Loucy (cell line): ENCODE measurements around the gene PRICKLE2.

ENCODE experiments used
- H2AFZ ChIP-seq: fragments of 200-600 bp; sonication (generic); 2 replicates; pipeline ENCODE4 v1.6.0; 2016; ENCODE audit warnings: antibody characterized with exemption, mild to moderate bottlenecking, low read length, moderate library complexity
- H3F3A ChIP-seq: fragments of 200-600 bp; 2 replicates; pipeline ENCODE4 v1.6.0; 2016; ENCODE audit warnings: antibody characterized with exemption, low read depth, mild to moderate bottlenecking
- H3K27me3 ChIP-seq: fragments of 200-600 bp; sonication (generic); 2 replicates; pipeline ENCODE4 v1.6.1; 2014; ENCODE audit warnings: low read length, mild to moderate bottlenecking; ENCODE audit not compliant: insufficient read depth, poor library complexity, severe bottlenecking
- H3K36me3 ChIP-seq: fragments of 200-600 bp; sonication (generic); 2 replicates; pipeline ENCODE4 v1.6.1; 2016; ENCODE audit warnings: low read length; ENCODE audit not compliant: insufficient read depth
- H3K4me1 ChIP-seq: fragments of 200-600 bp; sonication (generic); 2 replicates; pipeline ENCODE4 v1.5.1; 2014; ENCODE audit warnings: low read length, mild to moderate bottlenecking; ENCODE audit not compliant: insufficient read depth, poor library complexity, severe bottlenecking
- H3K4me2 ChIP-seq: fragments of 200-600 bp; sonication (generic); 2 replicates; pipeline ENCODE4 v1.6.0; 2014; ENCODE audit warnings: antibody characterized with exemption, low read length, low read depth, mild to moderate bottlenecking; ENCODE audit not compliant: poor library complexity, severe bottlenecking
- H3K4me3 ChIP-seq: fragments of 200-600 bp; sonication (generic); 2 replicates; pipeline ENCODE4 v1.5.1; 2014; ENCODE audit warnings: low read length, mild to moderate bottlenecking, mixed read lengths; ENCODE audit not compliant: poor library complexity, severe bottlenecking
- H3K79me2 ChIP-seq: fragments of 200-600 bp; sonication (generic); 2 replicates; pipeline ENCODE4 v1.6.1; 2014; ENCODE audit warnings: low read length; ENCODE audit not compliant: insufficient read depth
- H3K9ac ChIP-seq: fragments of 200-600 bp; sonication (generic); 2 replicates; pipeline ENCODE4 v1.6.0; 2014; ENCODE audit warnings: mild to moderate bottlenecking, low read depth, low read length, moderate library complexity; ENCODE audit not compliant: poor library complexity, severe bottlenecking
- H3K9me2 ChIP-seq: fragments of 200-600 bp; sonication (generic); replicated peaks from 2 replicates; pipeline ENCODE4 v1.6.1; 2016; ENCODE audit warnings: low read depth, low read length, mixed read lengths
- H3K9me3 ChIP-seq: fragments of 200-600 bp; sonication (generic); 2 replicates; pipeline ENCODE4 v1.6.1; 2014; ENCODE audit warnings: mild to moderate bottlenecking, antibody characterized with exemption, low read length, low read depth; ENCODE audit not compliant: insufficient read depth
- H4K20me1 ChIP-seq: fragments of 200-600 bp; sonication (generic); 2 replicates; pipeline ENCODE4 v1.6.0; 2014; ENCODE audit warnings: antibody characterized with exemption, low read length, mild to moderate bottlenecking; ENCODE audit not compliant: insufficient read depth, poor library complexity, severe bottlenecking
- CTCF ChIP-seq: fragments of 200-600 bp; sonication (generic); conservative IDR thresholded peaks from 2 replicates; pipeline ENCODE4 v1.5.1; 2014; ENCODE audit warnings: mild to moderate bottlenecking, antibody characterized with exemption, low read length
- EZH2phosphoT487 ChIP-seq: fragments of 200-600 bp; IDR thresholded peaks from 2 replicates; pipeline ENCODE4 v1.6.1; 2018; ENCODE audit warnings: antibody characterized with exemption, mild to moderate bottlenecking, moderate library complexity, borderline replicate concordance

PRICKLE2 gene

DNA sequence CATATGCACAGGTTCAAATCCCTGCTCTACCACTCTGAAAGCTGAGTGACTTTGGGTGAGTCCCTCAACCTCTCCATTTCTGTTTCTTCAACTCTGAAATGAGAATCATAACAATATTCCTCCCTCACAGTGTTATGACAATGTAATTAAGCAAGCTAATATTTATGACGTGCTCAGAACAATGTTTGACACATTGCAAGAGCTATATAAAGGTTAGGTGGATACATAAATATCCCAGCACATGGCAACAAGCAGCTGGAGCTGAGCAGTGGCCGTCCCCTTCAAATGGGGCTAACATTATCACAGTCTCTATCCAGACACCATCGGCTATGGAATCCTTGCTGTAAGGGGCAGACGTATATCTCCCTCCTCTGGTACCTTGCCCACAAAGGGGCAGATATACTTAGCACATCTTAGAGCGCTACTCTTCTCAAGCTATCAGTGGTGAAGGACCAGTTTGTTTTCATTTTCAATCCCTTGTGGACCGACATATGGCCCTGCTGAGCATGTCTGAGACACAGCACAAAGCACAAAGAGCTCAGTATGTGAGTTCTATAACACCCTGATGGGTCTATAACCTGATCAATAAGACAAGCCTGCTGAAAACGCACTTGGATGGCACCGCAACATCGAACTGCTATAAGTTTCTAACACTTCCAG is 80.9 kb downstream of the PRICKLE2 start:
- Histone ChIP-seq H3K36me3 (no peaks in the 10 kb centered on the region), H3K9me2 (no peaks in the 10 kb centered on the region), H3K4me3 (no peak overlapping the region), H3K4me2 (no peak overlapping the region), H3K9me3 (peaks cover 3% of the 10 kb centered on the region; the same call in 1 of the 2 replicates), H2AFZ (no peak overlapping the region), H3K4me1 (no peaks in the 10 kb centered on the region), H4K20me1 (no peaks in the 10 kb centered on the region), H3K9ac (no peak overlapping the region), H3K79me2 (no peaks in the 10 kb centered on the region), H3K27me3 (no peaks in the 10 kb centered on the region), H3F3A (no peaks in the 10 kb centered on the region)
- TF ChIP-seq EZH2phosphoT487 (no peak), CTCF (no peak)

DNA sequence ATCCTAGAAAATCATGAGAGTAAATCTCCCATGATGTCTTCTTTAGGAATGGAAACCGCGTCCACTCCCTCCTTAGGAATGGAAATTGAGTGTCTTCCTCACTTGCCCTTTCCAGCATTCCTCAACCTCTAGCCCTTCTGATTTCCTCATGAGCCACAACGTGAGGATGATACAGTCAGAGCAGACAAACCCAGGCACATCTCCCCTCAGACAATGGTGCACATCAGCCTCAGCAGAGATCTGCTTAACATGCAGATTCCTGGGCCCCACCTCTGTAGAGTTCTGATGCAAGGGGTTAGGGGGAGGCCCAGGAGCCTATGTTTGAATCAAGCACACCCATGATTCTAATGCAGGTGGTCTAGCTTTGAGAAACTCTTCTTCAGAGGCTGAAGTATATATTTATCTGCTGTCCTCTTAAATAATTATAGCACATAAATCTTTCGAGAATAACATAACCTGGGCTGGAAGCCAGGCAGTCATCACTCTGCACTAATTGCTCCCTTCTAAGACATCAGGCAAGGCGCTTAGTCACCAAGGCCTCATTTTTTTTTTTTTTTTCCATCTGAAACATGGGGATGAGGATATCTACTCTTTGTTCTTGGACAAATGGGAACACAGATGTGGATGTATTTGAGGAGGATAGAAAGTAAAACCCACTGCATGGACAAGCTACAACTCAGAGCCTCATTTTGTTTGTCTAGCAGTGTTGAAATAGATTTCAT is 81.7 kb downstream of the PRICKLE2 start:
- Histone ChIP-seq H3K4me3 (no peak overlapping the region), H3F3A (no peaks in the 10 kb centered on the region), H3K79me2 (no peaks in the 10 kb centered on the region), H3K9me2 (no peaks in the 10 kb centered on the region), H3K9ac (no peak overlapping the region), H3K4me1 (no peaks in the 10 kb centered on the region), H4K20me1 (no peaks in the 10 kb centered on the region), H3K9me3 (peaks cover 3% of the 10 kb centered on the region; the same call in 1 of the 2 replicates), H3K36me3 (no peaks in the 10 kb centered on the region), H3K27me3 (no peaks in the 10 kb centered on the region), H2AFZ (no peak overlapping the region), H3K4me2 (no peak overlapping the region)
- TF ChIP-seq EZH2phosphoT487: no peak
- TF ChIP-seq CTCF: no peak

- Histone ChIP-seq H4K20me1 (no peaks in the 10 kb centered on the region), H3K36me3 (no peaks in the 10 kb centered on the region), H3K9ac (no peak overlapping the region), H3K27me3 (no peaks in the 10 kb centered on the region), H3K9me3 (no peaks in the 10 kb centered on the region), H3K4me1 (no peaks in the 10 kb centered on the region), H3K4me3 (no peak overlapping the region), H3F3A (no peaks in the 10 kb centered on the region), H3K9me2 (no peaks in the 10 kb centered on the region), H3K79me2 (no peaks in the 10 kb centered on the region), H2AFZ (no peak overlapping the region), H3K4me2 (no peak overlapping the region)
- TF ChIP-seq CTCF: no peak
- no peak for TF ChIP-seq EZH2phosphoT487
Measured at GRCh38 chr3:64141476-64141875, 83.8 kb downstream of the PRICKLE2 start.
